PFSK-1 (cell line): ENCODE measurements around the gene CFAP410. TPM values are rescaled to one million over a fixed set of nuclear protein-coding genes. Genes with fewer than 3 reads are reported as not detected.

Experiments
- FOXP2 ChIP-seq: optimal IDR thresholded peaks from 2 replicates; pipeline ENCODE3; 2011; ENCODE audit warnings: borderline replicate concordance, control low read depth, inconsistent platforms; ENCODE audit not compliant: insufficient read depth; ENCODE audit errors: extremely low read length, extremely low read depth
- POLR2AphosphoS5 ChIP-seq: IDR thresholded peaks from 2 replicates; pipeline ENCODE4 v1.6.1; 2012; ENCODE audit warnings: low read depth, mild to moderate bottlenecking, control low read depth, low read length, moderate library complexity
- REST ChIP-seq, 2 experiments: IDR thresholded peaks; 2 replicates each; pipeline versions ENCODE4 v1.6.1 to v1.8.0; 2011 to 2012; ENCODE audit warnings: low read depth in 2 of 2, low read length in 2 of 2, control low read depth in 1 of 2, inconsistent platforms in 1 of 2, mild to moderate bottlenecking in 1 of 2, moderate library complexity in 1 of 2; ENCODE audit not compliant: insufficient read depth in 1 of 2
- SIN3A ChIP-seq: IDR thresholded peaks from 2 replicates; pipeline ENCODE4 v1.6.1; 2012; ENCODE audit warnings: mild to moderate bottlenecking, low read length, moderate library complexity, borderline replicate concordance; ENCODE audit not compliant: insufficient read depth
- TAF1 ChIP-seq: IDR thresholded peaks from 2 replicates; pipeline ENCODE4 v1.6.1; 2012; ENCODE audit warnings: low read length, control low read depth, borderline replicate concordance; ENCODE audit not compliant: insufficient read depth
- polyA plus RNA-seq: library from polyadenylated mRNA; unstranded; fragments of >200 nt; gene quantifications from one replicate; pipeline ENCODE4 v1.2.1, GENCODE V29; 2012; ENCODE audit warnings: low read depth, missing spikeins; ENCODE audit not compliant: insufficient read length

Gene CFAP410
- polyA plus RNA-seq, result 34.0 TPM

GRCh38 chr21:44338971-44339910, at the start of gene CFAP410:
Gene CFAP410 (minus strand): TSS chr21:44339390. CDS start chr21:44339194, 196 bp downstream.
- TF ChIP-seq SIN3A (peak; percentile 93; the same call in 1 of the 2 replicates), REST (IDR thresholded peaks at IDR 0.05; ENCODE audit: insufficient read depth in 1 of 2, low read depth in 2 of 2, low read length in 2 of 2) (peak in 1 of 2 experiments; percentile 58; a peak in 1 of 4 replicates), TAF1 (no peak), POLR2AphosphoS5 (peak; percentile 73)

DNA sequence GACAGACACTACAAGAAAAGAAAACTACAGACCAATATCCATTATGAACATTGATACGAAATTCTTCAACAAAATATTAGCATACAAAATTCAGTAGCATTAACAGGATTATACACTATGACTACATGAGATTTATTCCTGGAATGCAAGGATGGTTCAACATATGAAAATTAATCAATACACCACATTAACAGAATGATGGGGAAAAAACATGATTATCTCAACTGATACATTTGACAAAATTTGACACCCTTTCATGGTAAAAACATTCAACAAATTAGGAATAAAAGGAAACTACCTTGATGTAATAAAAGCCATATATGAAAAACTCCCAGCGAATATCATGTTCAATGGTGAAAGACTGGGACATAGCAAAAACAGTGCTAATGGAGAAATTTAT, 45.8 kb upstream of the CFAP410 start:
- no peak for TF ChIP-seq SIN3A
- no peak for TF ChIP-seq REST (IDR thresholded peaks at IDR 0.05; ENCODE audit: insufficient read depth in 1 of 2, low read depth in 2 of 2, low read length in 2 of 2)
- TF ChIP-seq FOXP2, result no peak
- no peak for TF ChIP-seq POLR2AphosphoS5
- TF ChIP-seq TAF1, result no peak

DNA sequence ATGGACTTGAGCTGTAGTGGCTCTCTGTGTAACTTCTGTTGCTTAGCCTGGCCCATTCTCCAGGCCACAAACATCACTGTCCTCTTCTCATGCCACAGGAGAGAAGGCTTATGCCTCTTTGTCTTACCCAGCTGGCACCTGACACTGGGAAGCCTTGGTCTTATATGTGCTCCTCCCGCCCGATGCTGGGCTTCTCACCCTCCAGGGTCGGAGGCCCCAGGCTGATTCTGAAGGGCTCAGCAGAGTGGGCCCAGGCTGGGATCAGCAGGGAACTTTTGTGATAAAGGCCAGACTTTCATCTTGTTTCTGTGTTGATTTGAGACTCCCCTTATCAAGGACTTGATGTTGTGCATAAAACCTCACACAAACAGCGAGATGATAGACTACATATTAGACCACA, 44.0 kb upstream of the CFAP410 start:
- TF ChIP-seq FOXP2, result no peak

DNA sequence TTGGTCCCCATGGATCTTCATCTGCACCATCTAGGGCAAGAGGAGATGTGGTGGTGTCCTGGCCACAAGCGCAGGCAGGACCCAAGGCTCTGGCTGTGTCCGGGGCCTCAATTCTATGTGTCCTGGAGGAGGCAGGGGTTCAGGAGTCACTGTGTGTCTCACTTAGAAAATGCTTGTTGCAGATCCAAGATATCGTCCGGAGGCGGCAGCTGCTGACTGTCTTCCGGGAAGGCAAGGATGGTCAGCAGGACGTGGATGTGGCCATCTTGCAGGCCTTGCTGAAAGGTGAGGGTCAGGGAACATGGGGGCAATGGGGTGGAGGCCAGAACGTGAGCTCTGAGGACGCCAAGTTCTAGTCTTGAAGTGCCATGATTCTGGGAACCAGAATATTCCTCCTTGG, 43.3 kb upstream of the CFAP410 start:
- no peak for TF ChIP-seq REST (IDR thresholded peaks at IDR 0.05; ENCODE audit: insufficient read depth in 1 of 2, low read depth in 2 of 2, low read length in 2 of 2)
- no peak for TF ChIP-seq FOXP2
- TF ChIP-seq POLR2AphosphoS5, result no peak
- TF ChIP-seq TAF1, result no peak
- no peak for TF ChIP-seq SIN3A

- TF ChIP-seq TAF1 (no peak), FOXP2 (no peak), REST (IDR thresholded peaks at IDR 0.05; ENCODE audit: insufficient read depth in 1 of 2, low read depth in 2 of 2, low read length in 2 of 2) (no peak), SIN3A (no peak), POLR2AphosphoS5 (no peak)
Observed at GRCh38 chr21:44381874-44382273, 42.7 kb upstream of the CFAP410 start.
